GM19468 (cell line): ENCODE measurements around the gene MNT.

ENCODE experiments used
- ATAC-seq: cut with Tn5 transposase; IDR thresholded peaks from one replicate; pipeline ENCODE4 v1.9.1; 2021; ENCODE audit warnings: mild to moderate bottlenecking, moderate library complexity, moderate number of reproducible peaks; ENCODE audit not compliant: unreplicated experiment; ENCODE audit errors: extremely low read depth

MNT gene

GRCh38 chr17:2416010-2416734, 15.3 kb upstream of the MNT start:
- ATAC-seq: no peak

- no peak for ATAC-seq
Measured at GRCh38 chr17:2415081-2415480, 14.2 kb upstream of the MNT start.

- ATAC-seq: no peak
Measured at GRCh38 chr17:2414446-2415064, 13.7 kb upstream of the MNT start.

- ATAC-seq: no peak
Measured at GRCh38 chr17:2412561-2413021, 11.7 kb upstream of the MNT start.

- ATAC-seq: no peak
Measured at GRCh38 chr17:2410951-2411350, 10.1 kb upstream of the MNT start.

GRCh38 chr17:2406903-2407790, 6.3 kb upstream of the MNT start:
- ATAC-seq: no peak

- ATAC-seq: no peak
Measured at GRCh38 chr17:2406271-2406902, 5.5 kb upstream of the MNT start.

- ATAC-seq: no peak
Measured at GRCh38 chr17:2405247-2405926, 4.5 kb upstream of the MNT start.

- no peak for ATAC-seq
Measured at GRCh38 chr17:2403044-2403443, 2.2 kb upstream of the MNT start.

GRCh38 chr17:2402544-2402943, 1.7 kb upstream of the MNT start:
- no peak for ATAC-seq

- ATAC-seq: peak; percentile 16
Measured at GRCh38 chr17:2401426-2402221, 764 bp upstream of the MNT start.

- no peak for ATAC-seq
Measured at GRCh38 chr17:2400474-2400866, 390 bp downstream of the MNT start.

- peak; percentile 25 for ATAC-seq
Measured at GRCh38 chr17:2399572-2400473, 1.0 kb downstream of the MNT start.

GRCh38 chr17:2398655-2399571, 1.9 kb downstream of the MNT start:
- ATAC-seq: no peak

GRCh38 chr17:2398182-2398581, 2.7 kb downstream of the MNT start:
- ATAC-seq: no peak

GRCh38 chr17:2397247-2398171, 3.4 kb downstream of the MNT start:
- ATAC-seq: no peak
